H1 (cell line): Measurements from ENCODE around the gene ATF7. TPM values are rescaled to one million over a fixed set of nuclear protein-coding genes. Genes with fewer than 3 reads are reported as not detected.

Experiments used
- CTCF ChIA-PET: fragments of 300-600 bp; sonication (Branson Sonifier 250); formaldehyde crosslinking; loops from one replicate; lab custom pipeline; 2021; ENCODE audit not compliant: partially characterized antibody; lab: Charles Lee
- POLR2A ChIA-PET: fragments of 300-600 bp; sonication (Branson Sonifier 250); formaldehyde crosslinking; loops from one replicate; lab custom pipeline; 2021; ENCODE audit warnings: inconsistent platforms; ENCODE audit not compliant: partially characterized antibody; lab: Charles Lee
- DNase-seq, 2 experiments: peaks; one replicate each; pipeline versions ENCODE4 v3.0.0 to v3.0.0-alpha.2; 2010 to 2022; ENCODE audit warnings: low spot score in 2 of 2, low read depth in 1 of 2, mixed read lengths in 1 of 2
- FAIRE-seq: peaks from 2 replicates; lab custom pipeline; 2011; peaks lifted over from hg19 to GRCh38; lab: Jason Lieb, UNC
- H2AFZ ChIP-seq: 2 replicates; pipeline ENCODE4 v1.8.1; 2012; ENCODE audit warnings: low read length, inconsistent platforms
- H2AK5ac ChIP-seq: 2 replicates; pipeline ENCODE4 v1.6.1; 2013; ENCODE audit warnings: low read depth, low read length
- H2BK120ac ChIP-seq: replicated peaks from 2 replicates; pipeline ENCODE3; 2013; ENCODE audit warnings: low read depth, low read length, inconsistent platforms
- H2BK12ac ChIP-seq: 2 replicates; pipeline ENCODE4 v1.6.1; 2013; ENCODE audit warnings: low read depth, low read length
- H2BK15ac ChIP-seq: 2 replicates; pipeline ENCODE4 v1.6.1; 2013; ENCODE audit warnings: low read length
- H2BK20ac ChIP-seq: 2 replicates; pipeline ENCODE4 v1.6.1; 2013; ENCODE audit warnings: low read length
- H2BK5ac ChIP-seq: 2 replicates; pipeline ENCODE4 v1.6.1; 2013; ENCODE audit warnings: low read depth, low read length
- H3K14ac ChIP-seq: 2 replicates; pipeline ENCODE4 v1.6.1; 2013; ENCODE audit warnings: inconsistent platforms; ENCODE audit not compliant: insufficient read length
- H3K18ac ChIP-seq: 2 replicates; pipeline ENCODE4 v1.6.1; 2013; ENCODE audit warnings: low read length; ENCODE audit errors: extremely low read depth
- H3K23ac ChIP-seq: 2 replicates; pipeline ENCODE4 v1.6.1; 2013; ENCODE audit warnings: inconsistent platforms; ENCODE audit not compliant: insufficient read length
- H3K23me2 ChIP-seq: 2 replicates; pipeline ENCODE4 v1.6.1; 2013; ENCODE audit warnings: low read depth, low read length
- H3K27ac ChIP-seq: 2 replicates; pipeline ENCODE4 v1.6.1; 2011; ENCODE audit warnings: low read depth, low read length, inconsistent platforms
- H3K27me3 ChIP-seq, 4 experiments: replicated peaks in 1 of 4; 1 replicate in 1 of 4; 2 replicates in 3 of 4; pipeline versions ENCODE4 v1.6.1 to v1.8.1; 2011 to 2013; ENCODE audit warnings: low read length in 3 of 4, mild to moderate bottlenecking in 3 of 4, inconsistent platforms in 2 of 4, mixed read lengths in 2 of 4, moderate library complexity in 1 of 4; ENCODE audit not compliant: control insufficient read depth in 3 of 4, insufficient read depth in 3 of 4; ENCODE audit errors: extremely low read depth in 1 of 4
- H3K36me3 ChIP-seq, 4 experiments: 2 replicates each; pipeline versions ENCODE4 v1.6.1 to v1.8.1; 2011 to 2013; ENCODE audit warnings: mild to moderate bottlenecking in 4 of 4, low read length in 3 of 4, moderate library complexity in 2 of 4, control low read depth in 1 of 4, inconsistent platforms in 1 of 4; ENCODE audit not compliant: insufficient read depth in 4 of 4, control insufficient read depth in 2 of 4
- H3K4ac ChIP-seq: replicated peaks from 2 replicates; pipeline ENCODE3; 2013; ENCODE audit warnings: low read length, low read depth, mixed read lengths, inconsistent platforms; ENCODE audit not compliant: insufficient read length
- H3K4me1 ChIP-seq, 4 experiments: replicated peaks in 1 of 4; 1 replicate in 1 of 4; 2 replicates in 3 of 4; pipeline versions ENCODE4 v1.6.1 to v1.8.1; 2011 to 2013; ENCODE audit warnings: low read length in 3 of 4, inconsistent platforms in 2 of 4, mixed read lengths in 1 of 4; ENCODE audit not compliant: insufficient read depth in 4 of 4, control insufficient read depth in 3 of 4
- H3K4me2 ChIP-seq, 2 experiments: 2 replicates each; pipeline versions ENCODE4 v1.6.1 to v1.8.1; 2011 to 2013; ENCODE audit warnings: low read depth in 2 of 2, low read length in 2 of 2, control low read depth in 1 of 2, inconsistent platforms in 1 of 2, mild to moderate bottlenecking in 1 of 2; ENCODE audit not compliant: insufficient read depth in 1 of 2
- H3K4me3 ChIP-seq, 4 experiments: fragments of 200-600, 300-600 bp in 1 of 4; sonication (generic), shearing (Covaris generic), sonication (Bioruptor Twin) in 1 of 4; 2 replicates each; pipeline versions ENCODE4 v1.5.1 to v1.8.1; 2011 to 2016; ENCODE audit warnings: low read length in 4 of 4, low read depth in 3 of 4, control low read depth in 2 of 4, inconsistent platforms in 2 of 4, mild to moderate bottlenecking in 2 of 4, mixed read lengths in 1 of 4, moderate library complexity in 1 of 4; ENCODE audit not compliant: insufficient read depth in 2 of 4; ENCODE audit errors: extremely low read depth in 1 of 4
- H3K56ac ChIP-seq: replicated peaks from 2 replicates; pipeline ENCODE3; 2013; ENCODE audit warnings: low read depth, mild to moderate bottlenecking, mixed read lengths, low read length, inconsistent platforms; ENCODE audit not compliant: insufficient read length
- H3K79me1 ChIP-seq: 2 replicates; pipeline ENCODE4 v1.6.1; 2013; ENCODE audit warnings: low read depth, low read length, control low read depth
- H3K79me2 ChIP-seq, 2 experiments: 2 replicates each; pipeline versions ENCODE4 v1.6.1 to v1.8.1; 2012 to 2013; ENCODE audit warnings: low read length in 2 of 2, mild to moderate bottlenecking in 2 of 2, inconsistent platforms in 1 of 2; ENCODE audit not compliant: insufficient read depth in 2 of 2, control insufficient read depth in 1 of 2
- H3K9ac ChIP-seq, 4 experiments: replicated peaks in 1 of 4; 1 replicate in 1 of 4; 2 replicates in 3 of 4; pipeline versions ENCODE4 v1.6.1 to v1.8.1; 2011 to 2013; ENCODE audit warnings: low read depth in 3 of 4, low read length in 3 of 4, control low read depth in 2 of 4, mild to moderate bottlenecking in 2 of 4, moderate library complexity in 2 of 4, inconsistent platforms in 1 of 4; ENCODE audit errors: extremely low read depth in 1 of 4
- H3K9me3 ChIP-seq, 2 experiments: 2 replicates each; pipeline versions ENCODE4 v1.6.1 to v1.8.1; 2012 to 2013; ENCODE audit warnings: mild to moderate bottlenecking in 2 of 2, moderate library complexity in 2 of 2, control low read depth in 1 of 2, inconsistent platforms in 1 of 2, low read depth in 1 of 2, low read length in 1 of 2, mixed read lengths in 1 of 2; ENCODE audit not compliant: insufficient read depth in 2 of 2
- H4K20me1 ChIP-seq, 2 experiments: replicated peaks in 1 of 2; 2 replicates each; pipeline versions ENCODE3 to v1.8.1; 2011 to 2013; ENCODE audit warnings: inconsistent platforms in 2 of 2, low read length in 2 of 2, mild to moderate bottlenecking in 1 of 2; ENCODE audit not compliant: insufficient read depth in 2 of 2, control insufficient read depth in 1 of 2
- H4K5ac ChIP-seq: 2 replicates; pipeline ENCODE4 v1.6.1; 2013; ENCODE audit warnings: low read length, low read depth, mixed read lengths, inconsistent platforms; ENCODE audit not compliant: insufficient read length
- H4K8ac ChIP-seq: 2 replicates; pipeline ENCODE4 v1.8.0; 2013; ENCODE audit warnings: mild to moderate bottlenecking, moderate library complexity, low read length, inconsistent platforms; ENCODE audit not compliant: insufficient read depth; ENCODE audit errors: extremely low read depth
- H4K91ac ChIP-seq: replicated peaks from 2 replicates; pipeline ENCODE3; 2013; ENCODE audit warnings: low read length, mixed read lengths, inconsistent platforms; ENCODE audit not compliant: insufficient read length
- EP300 ChIP-seq, 2 experiments: IDR thresholded peaks; 1 replicate in 1 of 2; 2 replicates in 1 of 2; pipeline ENCODE4 v1.6.1; 2011 to 2012; ENCODE audit warnings: low read depth in 2 of 2, low read length in 2 of 2, mild to moderate bottlenecking in 2 of 2, borderline replicate concordance in 1 of 2, inconsistent platforms in 1 of 2, moderate library complexity in 1 of 2
- EZH2 ChIP-seq: fragments of 200-600 bp; sonication (generic); IDR thresholded peaks from 2 replicates; pipeline ENCODE4 v1.7.1; 2012; ENCODE audit warnings: low read depth, mild to moderate bottlenecking, moderate library complexity, low read length, inconsistent platforms; ENCODE audit not compliant: severe bottlenecking
- FOSL1 ChIP-seq: IDR thresholded peaks from 2 replicates; pipeline ENCODE4 v1.6.1; 2011; ENCODE audit warnings: mild to moderate bottlenecking, low read depth, low read length, moderate library complexity; ENCODE audit not compliant: insufficient read depth
- KDM1A ChIP-seq: fragments of 200-600, 300-600 bp; sonication (generic); IDR thresholded peaks from 2 replicates; pipeline ENCODE4 v1.7.1; 2016; ENCODE audit warnings: mild to moderate bottlenecking, low read length, borderline replicate concordance
- RNF2 ChIP-seq: fragments of 200-900, 300-1000 bp; sonication (generic); IDR thresholded peaks from 2 replicates; pipeline ENCODE4 v1.7.1; 2016; ENCODE audit warnings: borderline replicate concordance, low read depth, mild to moderate bottlenecking, antibody characterized with exemption, low read length; ENCODE audit not compliant: poor library complexity, severe bottlenecking; ENCODE audit errors: missing control alignments
- TCF12 ChIP-seq: IDR thresholded peaks from 2 replicates; pipeline ENCODE4 v1.6.1; 2011; ENCODE audit warnings: low read depth, mild to moderate bottlenecking, low read length
- USF2 ChIP-seq: IDR thresholded peaks from 2 replicates; pipeline ENCODE4 v1.6.1; 2011; ENCODE audit warnings: low read length, improper control_type of control experiment
- WGBS, 2 experiments: shearing (Covaris generic) in 1 of 2; methylation state at CpG; one replicate each; pipeline versions ENCODE4 v1.1.6 to v1.1.7; 2013 to 2015; ENCODE audit warnings: low lambda C conversion rate in 2 of 2, mixed read lengths in 2 of 2, inconsistent platforms in 1 of 2, low coverage in 1 of 2, missing lambda C conversion rate in 1 of 2; ENCODE audit not compliant: insufficient replicate concordance in 2 of 2, insufficient coverage in 1 of 2, insufficient read length in 1 of 2; ENCODE audit errors: extremely low coverage in 1 of 2, missing lambda C conversion rate in 1 of 2; 5-methylcytosine and 5-hydroxymethylcytosine counted together
- polyA plus RNA-seq, 7 experiments: library from polyadenylated mRNA; depleted of rRNA in 3 of 7; stranded (reverse) in 5 of 7; unstranded in 2 of 7; fragments of >200 nt in 5 of 7; fragments of 200-250 nt in 2 of 7; gene quantifications; 1 replicate in 5 of 7; 2 replicates in 1 of 7; 4 replicates in 1 of 7; pipeline versions ENCODE4 v1.2.1 to v1.2.3, GENCODE V29; 2011 to 2013; ENCODE audit warnings: missing spikeins in 2 of 7, mixed read lengths in 2 of 7
- total RNA-seq: library from RNA; stranded (reverse); fragmentation: NEBNext Ultra II Directional; extraction: Animal tissue kit (Norgen Biotek cat#: 25700); gene quantifications from 2 replicates; pipeline ENCODE4 v1.2.1, GENCODE V29; 2021

ATF7 gene
- total and polyA plus RNA-seq, 2 of the 8 experiments (the other 6 are each of a cell fraction or from before 2014, with no cell fraction given): 10.1 to 16.6 TPM

- no peak overlapping the region for H3K4me2 ChIP-seq
- peaks cover 3 to 13% (median 4%) of the 10 kb centered on the region in 4 experiments; a peak in 5 of 7 replicates for H3K4me1 ChIP-seq
- H3K18ac ChIP-seq: no peak overlapping the region
- H3K4ac ChIP-seq: no peak overlapping the region
- no peaks in the 10 kb centered on the region for H3K27me3 ChIP-seq
- H3K14ac ChIP-seq: no peak overlapping the region
- H2BK20ac ChIP-seq: no peak overlapping the region
- H3K23ac ChIP-seq: no peak overlapping the region
- no peaks in the 10 kb centered on the region for H4K20me1 ChIP-seq
- WGBS, 2 experiments: 93% methylated on average over 5 of the region's 5 CpGs; no CpG with 5 or more reads in 1 of the 2 experiments
- H4K5ac ChIP-seq: no peak overlapping the region
- H3K56ac ChIP-seq: no peak overlapping the region
- H2AK5ac ChIP-seq: no peak overlapping the region
- H3K36me3 ChIP-seq: peaks cover 4 to 21% (median 13%) of the 10 kb centered on the region in 4 experiments; a peak in 6 of 8 replicates
- no peaks in the 10 kb centered on the region for H3K79me2 ChIP-seq
- no peaks in the 10 kb centered on the region for H3K23me2 ChIP-seq
- POLR2A ChIA-PET: interaction anchor here (0.9 to 15.7 kb wide), 9 partner anchors 9 to 150 kb away, joined by 3 to 246 read pairs (median 4); partner anchors contain the start of gene ATP5MC2
- no peak overlapping the region for H3K9ac ChIP-seq
- no peak for DNase-seq
- no peaks in the 10 kb centered on the region for H3K9me3 ChIP-seq
- no peak overlapping the region; the same call in 1 of the 2 replicates for H3K27ac ChIP-seq
- no peak overlapping the region for H4K91ac ChIP-seq
- no peak for FAIRE-seq
- no peak overlapping the region for H2BK12ac ChIP-seq
- no peak overlapping the region for H2BK5ac ChIP-seq
- H2AFZ ChIP-seq: no peak overlapping the region
- no peak overlapping the region for H2BK120ac ChIP-seq
- CTCF ChIA-PET: interaction anchor here (0.9 to 2.1 kb wide), 5 partner anchors 8 to 116 kb away, joined by 3 to 7 read pairs (median 6); partner anchors contain the start of gene ATP5MC2
- H3K4me3 ChIP-seq: no peak overlapping the region
- no peaks in the 10 kb centered on the region for H3K79me1 ChIP-seq
- no peak overlapping the region for H4K8ac ChIP-seq
- no peak overlapping the region for H2BK15ac ChIP-seq
- TF ChIP-seq EZH2 (no peak), FOSL1 (no peak), KDM1A (no peak), RNF2 (no peak), TCF12 (no peak), EP300 (IDR thresholded peaks at IDR 0.05; ENCODE audit: borderline replicate concordance in 1 of 2, low read depth in 2 of 2, low read length in 2 of 2) (no peak), USF2 (no peak)
These were observed 33.9 kb upstream of the ATF7 start for GRCh38 chr12:53660041-53660440.
